Umbilical cord (tissue), 2 donors: Measurements from ENCODE around the gene DNAH17. TPM values are rescaled to one million over a fixed set of nuclear protein-coding genes. Genes with fewer than 3 reads are reported as not detected.
"Not testable (repeated sequence)": the region's sequence is repeated elsewhere in the genome, so short reads cannot be mapped to it uniquely, and the experiment has no call there.

Experiments used
- DNase-seq: peaks from one replicate; pipeline ENCODE4 v3.0.0-alpha.2; 2015; ENCODE audit warnings: low spot score
- total RNA-seq: library from RNA; depleted of rRNA; stranded (reverse); fragments of >200 nt; gene quantifications from one replicate; pipeline ENCODE4 v1.2.3, GENCODE V29; 2014; ENCODE audit warnings: low replicate concordance; ENCODE audit not compliant: insufficient read depth

DNAH17 gene
- total RNA-seq, 1 donor from 2014 or later: not detected

- no peak for DNase-seq
Observed at GRCh38 chr17:78525511-78526160, 51.6 kb downstream of the DNAH17 start.

- DNase-seq: no peak
Observed at GRCh38 chr17:78524870-78525510, 52.2 kb downstream of the DNAH17 start.

- DNase-seq: no peak
Observed at GRCh38 chr17:78523934-78524655, 53.1 kb downstream of the DNAH17 start.

- no peak for DNase-seq
Observed at GRCh38 chr17:78522031-78522809, 55.0 kb downstream of the DNAH17 start.

- DNase-seq: peak; percentile 63
Observed at GRCh38 chr17:78517421-78517820, 59.8 kb downstream of the DNAH17 start.

- DNase-seq: no peak
Observed at GRCh38 chr17:78515480-78515879, 61.7 kb downstream of the DNAH17 start.

GRCh38 chr17:78514521-78514920 is 62.7 kb downstream of the DNAH17 start:
- DNase-seq: no peak

GRCh38 chr17:78512976-78513375 is 64.2 kb downstream of the DNAH17 start:
- DNase-seq: no peak

GRCh38 chr17:78510141-78511075 is 66.8 kb downstream of the DNAH17 start:
- no peak for DNase-seq

- no peak for DNase-seq
Observed at GRCh38 chr17:78507526-78507925, 69.7 kb downstream of the DNAH17 start.

- no peak for DNase-seq
Observed at GRCh38 chr17:78506454-78507309, 70.5 kb downstream of the DNAH17 start.

GRCh38 chr17:78504156-78504925 is 72.9 kb downstream of the DNAH17 start:
- no peak for DNase-seq

GRCh38 chr17:78503388-78503787 is 73.8 kb downstream of the DNAH17 start:
- not testable (repeated sequence) for DNase-seq

GRCh38 chr17:78502611-78503148 is 74.5 kb downstream of the DNAH17 start:
- no peak for DNase-seq

- no peak for DNase-seq
Observed at GRCh38 chr17:78501241-78502036, 75.8 kb downstream of the DNAH17 start.

- no peak for DNase-seq
Observed at GRCh38 chr17:78500806-78501205, 76.4 kb downstream of the DNAH17 start.

GRCh38 chr17:78499715-78500540 is 77.3 kb downstream of the DNAH17 start:
- no peak for DNase-seq
